Measurements from ENCODE around the gene CFAP299. TPM values are rescaled to one million over a fixed set of nuclear protein-coding genes. Genes with fewer than 3 reads are reported as not detected.
"Not testable (repeated sequence)": the region's sequence is repeated elsewhere in the genome, so short reads cannot be mapped to it uniquely, and the experiment has no call there.

The CFAP299 gene
- total RNA-seq, 4 donors from 2014 or later, result 0.84 to 2.5 (median 2.2) TPM; not detected in 1

DNA sequence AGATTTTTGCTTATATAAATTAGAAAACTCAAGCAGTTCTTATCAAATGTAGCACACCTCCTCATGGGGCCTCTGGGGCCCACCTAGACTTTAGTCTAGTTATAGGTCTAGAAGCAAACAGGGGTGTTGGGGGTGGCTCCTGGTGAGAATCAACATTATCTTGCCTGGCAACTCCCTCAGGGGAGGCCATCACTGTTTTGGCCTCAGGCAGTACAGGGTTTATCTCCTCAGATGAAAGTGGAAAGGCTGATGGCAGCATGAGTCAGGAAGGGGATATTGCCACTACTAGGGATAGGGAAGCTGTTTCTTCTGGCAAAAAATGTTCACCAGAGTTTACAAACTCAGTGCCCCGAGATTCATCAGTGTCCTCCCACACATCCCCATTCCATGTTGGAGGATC, 462.6 kb downstream of the CFAP299 start:
- DNase-seq (ENCODE audit: extremely low spot score), result no peak
- WGBS, result 91% methylated on average over 1 of the region's 1 CpG
- H3K27me3 ChIP-seq, result no peaks in the 10 kb centered on the region
- no peak overlapping the region for H3K27ac ChIP-seq (replicated peaks in 1 of 4)
- TF ChIP-seq EP300 (IDR thresholded peaks at IDR 0.05), result no peak
- TF ChIP-seq, protein P1, sequence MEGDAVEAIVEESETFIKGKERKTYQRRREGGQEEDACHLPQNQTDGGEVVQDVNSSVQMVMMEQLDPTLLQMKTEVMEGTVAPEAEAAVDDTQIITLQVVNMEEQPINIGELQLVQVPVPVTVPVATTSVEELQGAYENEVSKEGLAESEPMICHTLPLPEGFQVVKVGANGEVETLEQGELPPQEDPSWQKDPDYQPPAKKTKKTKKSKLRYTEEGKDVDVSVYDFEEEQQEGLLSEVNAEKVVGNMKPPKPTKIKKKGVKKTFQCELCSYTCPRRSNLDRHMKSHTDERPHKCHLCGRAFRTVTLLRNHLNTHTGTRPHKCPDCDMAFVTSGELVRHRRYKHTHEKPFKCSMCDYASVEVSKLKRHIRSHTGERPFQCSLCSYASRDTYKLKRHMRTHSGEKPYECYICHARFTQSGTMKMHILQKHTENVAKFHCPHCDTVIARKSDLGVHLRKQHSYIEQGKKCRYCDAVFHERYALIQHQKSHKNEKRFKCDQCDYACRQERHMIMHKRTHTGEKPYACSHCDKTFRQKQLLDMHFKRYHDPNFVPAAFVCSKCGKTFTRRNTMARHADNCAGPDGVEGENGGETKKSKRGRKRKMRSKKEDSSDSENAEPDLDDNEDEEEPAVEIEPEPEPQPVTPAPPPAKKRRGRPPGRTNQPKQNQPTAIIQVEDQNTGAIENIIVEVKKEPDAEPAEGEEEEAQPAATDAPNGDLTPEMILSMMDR (IDR thresholded peaks at IDR 0.05), result no peak
- no peak for TF ChIP-seq POLR2AphosphoS5 (IDR thresholded peaks at IDR 0.05)
- TF ChIP-seq POLR2A (IDR thresholded peaks at IDR 0.05; ENCODE audit: low read depth), result no peak
- peaks cover 0 to 19% (median 17%) of the 10 kb centered on the region in 4 donors for H3K9me3 ChIP-seq
- no peaks in the 10 kb centered on the region for H3K4me1 ChIP-seq
- intact Hi-C loops (cut with DNase I), result no loop called here
- no peak overlapping the region for H3K4me3 ChIP-seq
- H3K36me3 ChIP-seq, result no peaks in the 10 kb centered on the region

DNA sequence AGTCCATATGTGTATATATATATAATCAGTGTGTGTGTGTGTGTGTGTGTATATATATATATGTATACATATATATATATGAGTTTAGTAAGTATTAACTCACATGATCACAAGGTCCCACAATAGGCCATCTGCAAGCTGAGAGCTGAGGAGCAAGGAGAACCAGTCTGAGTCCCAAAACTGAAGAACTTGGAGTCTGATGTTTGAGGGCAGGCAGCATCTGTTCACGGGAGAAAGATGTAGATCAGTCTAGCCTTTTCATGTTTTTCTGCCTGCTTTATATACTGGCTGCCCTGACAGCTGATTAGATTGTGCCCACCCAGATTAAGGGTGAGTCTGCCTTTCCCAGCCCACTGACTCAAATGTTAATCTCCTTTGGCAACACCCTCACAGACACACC, 465.2 kb downstream of the CFAP299 start:
- H3K36me3 ChIP-seq; H3K4me1 ChIP-seq; DNase-seq (ENCODE audit: extremely low spot score); H3K27ac ChIP-seq (replicated peaks in 1 of 4); H3K4me3 ChIP-seq; intact Hi-C loops (cut with DNase I); H3K27me3 ChIP-seq: not testable (repeated sequence)
- WGBS, result 90% methylated on average over 1 of the region's 1 CpG
- peaks cover 0 to 19% (median 17%) of the 10 kb centered on the region in 4 donors for H3K9me3 ChIP-seq

DNA sequence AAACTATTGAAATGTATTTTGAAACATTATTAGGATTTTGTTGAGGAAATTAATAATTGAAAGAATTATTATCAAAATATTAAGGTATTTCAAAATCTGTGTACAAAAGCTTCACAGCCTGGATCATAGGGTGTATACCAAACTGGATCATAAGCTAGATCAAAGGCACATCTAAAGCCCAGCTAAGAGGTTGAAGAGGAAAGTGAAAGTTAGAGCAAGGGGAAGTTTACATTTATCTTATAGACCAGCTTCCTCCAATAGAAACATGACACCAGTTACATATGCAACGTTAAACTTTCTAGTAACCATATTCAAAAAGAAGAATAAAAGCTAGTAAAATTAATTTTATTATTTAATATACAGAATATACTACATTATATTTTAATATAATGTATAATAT, 467.8 kb downstream of the CFAP299 start:
- no peak overlapping the region for H3K27ac ChIP-seq (replicated peaks in 1 of 4)
- peaks cover 0 to 2% (median 0%) of the 10 kb centered on the region in 4 donors for H3K9me3 ChIP-seq
- H3K4me1 ChIP-seq, result no peaks in the 10 kb centered on the region
- DNase-seq (ENCODE audit: extremely low spot score), result no peak
- no peaks in the 10 kb centered on the region for H3K27me3 ChIP-seq
- TF ChIP-seq, protein P1 (IDR thresholded peaks at IDR 0.05), result no peak
- TF ChIP-seq EP300 (IDR thresholded peaks at IDR 0.05), result no peak
- no peak for TF ChIP-seq POLR2AphosphoS5 (IDR thresholded peaks at IDR 0.05)
- TF ChIP-seq POLR2A (IDR thresholded peaks at IDR 0.05; ENCODE audit: low read depth), result no peak
- intact Hi-C loops (cut with DNase I), result no loop called here
- H3K36me3 ChIP-seq, result no peaks in the 10 kb centered on the region
- no peak overlapping the region for H3K4me3 ChIP-seq
- WGBS, result 57% methylated on average over 1 of the region's 1 CpG

- 71% methylated on average over 1 of the region's 1 CpG for WGBS
- TF ChIP-seq, protein P1 (IDR thresholded peaks at IDR 0.05), result no peak
- no peak for TF ChIP-seq POLR2AphosphoS5 (IDR thresholded peaks at IDR 0.05)
- no peak for TF ChIP-seq EP300 (IDR thresholded peaks at IDR 0.05)
- no peak for TF ChIP-seq POLR2A (IDR thresholded peaks at IDR 0.05; ENCODE audit: low read depth)
- Histone ChIP-seq H3K4me1 (no peaks in the 10 kb centered on the region), H3K27ac (replicated peaks in 1 of 4) (no peak overlapping the region), H3K4me3 (no peak overlapping the region), H3K9me3 (no peaks in the 10 kb centered on the region), H3K36me3 (no peaks in the 10 kb centered on the region), H3K27me3 (no peaks in the 10 kb centered on the region)
- intact Hi-C loops (cut with DNase I), result no loop called here
- no peak for DNase-seq (ENCODE audit: extremely low spot score)
These were observed 470.9 kb downstream of the CFAP299 start for GRCh38 chr4:80806472-80806871.

DNA sequence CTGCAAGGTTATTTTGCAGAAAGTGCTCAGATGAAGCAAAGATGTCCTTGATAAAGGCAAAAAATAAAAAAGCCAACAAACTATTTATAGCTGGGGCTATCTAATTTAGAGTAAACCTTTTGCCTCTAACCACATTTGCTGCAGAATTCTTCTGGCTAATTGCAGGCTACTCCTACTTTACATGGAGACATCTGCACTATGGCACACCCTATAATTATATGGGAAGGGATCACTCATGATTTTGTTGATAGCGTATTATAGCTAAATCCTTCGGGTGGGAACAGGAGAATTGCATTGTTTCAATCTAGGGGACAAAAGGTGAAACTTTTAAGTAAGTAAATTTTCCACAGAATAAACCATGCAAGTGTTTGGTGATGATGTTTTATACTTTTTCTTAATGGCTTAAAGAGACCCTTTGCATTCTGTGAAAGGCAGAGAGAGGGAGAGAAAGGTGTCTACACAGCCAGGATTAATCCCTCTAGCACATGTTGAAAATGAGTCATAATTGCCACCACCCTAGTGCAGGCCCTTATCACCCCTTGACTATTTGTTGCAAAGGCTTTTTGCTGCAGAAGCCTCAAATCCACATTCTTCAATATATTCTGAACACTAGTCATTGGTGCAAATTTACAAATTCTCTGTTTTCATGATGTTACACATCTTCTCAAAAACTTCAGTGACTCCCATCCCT, 473.7 kb downstream of the CFAP299 start:
- Histone ChIP-seq H3K27ac (replicated peaks in 1 of 4) (no peak overlapping the region), H3K36me3 (no peaks in the 10 kb centered on the region), H3K4me1 (no peaks in the 10 kb centered on the region), H3K27me3 (no peaks in the 10 kb centered on the region), H3K9me3 (no peaks in the 10 kb centered on the region), H3K4me3 (no peak overlapping the region)
- 78% methylated on average over 2 of the region's 2 CpGs for WGBS
- no peak for DNase-seq (ENCODE audit: extremely low spot score)
- TF ChIP-seq POLR2A (IDR thresholded peaks at IDR 0.05; ENCODE audit: low read depth) (no peak), POLR2AphosphoS5 (IDR thresholded peaks at IDR 0.05) (no peak), EP300 (IDR thresholded peaks at IDR 0.05) (no peak)
- TF ChIP-seq, protein P1 (IDR thresholded peaks at IDR 0.05), result no peak
- intact Hi-C loops (cut with DNase I), result no loop called here

Measured in esophagus muscularis mucosa (tissue), 4 donors.